Dendritic cell treated with granulocyte-macrophage colony-stimulating factor and Interleukin-4, amounts not matched to agents 40 ng/mL and 50 ng/mL, for 4 days (primary cell): ENCODE results near the gene SLC22A7.

Experiments
- H3K27ac Mint-ChIP-seq: one replicate; pipeline ENCODE4 v1.8.0; 2022; ENCODE audit warnings: mild to moderate bottlenecking, mixed read lengths
- H3K27me3 Mint-ChIP-seq: one replicate; pipeline ENCODE4 v1.8.0; 2022; ENCODE audit warnings: mild to moderate bottlenecking, mixed read lengths
- H3K36me3 Mint-ChIP-seq: one replicate; pipeline ENCODE4 v1.8.0; 2022; ENCODE audit warnings: low read depth, mixed read lengths
- H3K4me1 Mint-ChIP-seq: one replicate; pipeline ENCODE4 v1.8.0; 2022; ENCODE audit warnings: low read depth, mixed read lengths
- H3K4me3 Mint-ChIP-seq: one replicate; pipeline ENCODE4 v1.8.0; 2022; ENCODE audit warnings: mild to moderate bottlenecking, moderate library complexity, mixed read lengths
- H3K9me3 Mint-ChIP-seq: one replicate; pipeline ENCODE4 v1.8.0; 2022; ENCODE audit warnings: mixed read lengths
- intact Hi-C: fragments of 100-400 bp; cut with micrococcal nuclease; formaldehyde crosslinking; loops from one replicate; pipeline ENCODE4 v1.15.0; 2022

Gene SLC22A7

GRCh38 chr6:43283905-43284304 is 14.2 kb upstream of the SLC22A7 start:
- Mint-ChIP-seq H3K9me3 (no peaks in the 10 kb centered on the region), H3K27me3 (peaks cover 75% of the 10 kb centered on the region), H3K27ac (no peak overlapping the region), H3K4me3 (no peak overlapping the region), H3K36me3 (no peaks in the 10 kb centered on the region), H3K4me1 (peaks cover 5% of the 10 kb centered on the region)
- intact Hi-C loops: no loop called here

DNA sequence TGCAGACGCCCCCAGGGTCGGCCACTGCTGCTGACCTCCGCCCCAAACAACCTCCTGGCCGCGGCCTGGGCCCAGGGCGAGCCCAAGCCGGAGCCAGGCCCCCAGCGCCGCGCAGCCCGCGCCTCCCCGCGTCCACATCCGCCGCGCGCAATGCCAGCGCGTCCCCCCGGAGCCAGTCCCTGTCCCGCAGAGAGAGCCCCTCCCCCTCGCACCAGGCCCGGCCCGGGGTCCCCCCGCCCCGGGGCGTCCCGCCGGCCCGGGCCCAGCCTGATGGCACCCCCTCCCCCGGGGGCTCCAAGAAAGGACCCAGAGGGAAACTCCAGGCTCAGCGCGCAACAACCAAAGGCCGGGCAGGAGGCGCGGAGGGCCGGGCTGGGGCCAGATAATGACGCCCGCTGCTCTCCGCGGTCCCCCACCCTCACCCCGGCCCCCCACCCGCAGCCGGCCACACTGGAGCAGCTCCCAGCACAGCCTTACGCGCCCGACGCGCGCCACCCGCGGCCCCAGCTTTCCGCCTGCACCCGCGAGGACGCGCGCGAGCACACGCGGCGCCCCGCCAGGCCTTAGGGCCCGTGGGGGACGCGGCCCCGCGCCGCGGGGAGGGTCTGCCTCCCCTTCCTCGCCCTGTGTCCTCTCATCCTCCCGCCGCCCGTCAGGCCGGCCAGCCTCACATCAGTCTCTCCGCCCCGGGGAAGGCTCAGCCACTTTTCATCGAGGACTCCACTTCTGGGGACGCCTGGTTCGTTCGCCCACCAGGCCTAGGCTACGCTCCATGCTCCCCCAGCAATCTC is 12.9 kb upstream of the SLC22A7 start:
- no peak overlapping the region for H3K4me3 Mint-ChIP-seq
- H3K27me3 Mint-ChIP-seq: peaks cover 64% of the 10 kb centered on the region
- H3K9me3 Mint-ChIP-seq: no peaks in the 10 kb centered on the region

GRCh38 chr6:43285832-43286231 is 12.2 kb upstream of the SLC22A7 start:
- no peak overlapping the region for H3K27ac Mint-ChIP-seq
- no peaks in the 10 kb centered on the region for H3K9me3 Mint-ChIP-seq
- peaks cover 60% of the 10 kb centered on the region for H3K27me3 Mint-ChIP-seq
- peaks cover 5% of the 10 kb centered on the region for H3K4me1 Mint-ChIP-seq
- no peaks in the 10 kb centered on the region for H3K36me3 Mint-ChIP-seq
- H3K4me3 Mint-ChIP-seq: no peak overlapping the region
- intact Hi-C loops: no loop called here

More for the DNA sequence above, 12.9 kb upstream of the SLC22A7 start:
- Mint-ChIP-seq H3K36me3 (no peaks in the 10 kb centered on the region), H3K4me1 (peaks cover 5% of the 10 kb centered on the region), H3K27ac (no peak overlapping the region)
- intact Hi-C loops: no loop called here

GRCh38 chr6:43286456-43286979 is 11.5 kb upstream of the SLC22A7 start:
- no peak overlapping the region for H3K4me3 Mint-ChIP-seq
- H3K4me1 Mint-ChIP-seq: peaks cover 5% of the 10 kb centered on the region
- H3K27ac Mint-ChIP-seq: no peak overlapping the region
- H3K9me3 Mint-ChIP-seq: no peaks in the 10 kb centered on the region
- peaks cover 54% of the 10 kb centered on the region for H3K27me3 Mint-ChIP-seq
- no peaks in the 10 kb centered on the region for H3K36me3 Mint-ChIP-seq
- intact Hi-C loops: no loop called here

DNA sequence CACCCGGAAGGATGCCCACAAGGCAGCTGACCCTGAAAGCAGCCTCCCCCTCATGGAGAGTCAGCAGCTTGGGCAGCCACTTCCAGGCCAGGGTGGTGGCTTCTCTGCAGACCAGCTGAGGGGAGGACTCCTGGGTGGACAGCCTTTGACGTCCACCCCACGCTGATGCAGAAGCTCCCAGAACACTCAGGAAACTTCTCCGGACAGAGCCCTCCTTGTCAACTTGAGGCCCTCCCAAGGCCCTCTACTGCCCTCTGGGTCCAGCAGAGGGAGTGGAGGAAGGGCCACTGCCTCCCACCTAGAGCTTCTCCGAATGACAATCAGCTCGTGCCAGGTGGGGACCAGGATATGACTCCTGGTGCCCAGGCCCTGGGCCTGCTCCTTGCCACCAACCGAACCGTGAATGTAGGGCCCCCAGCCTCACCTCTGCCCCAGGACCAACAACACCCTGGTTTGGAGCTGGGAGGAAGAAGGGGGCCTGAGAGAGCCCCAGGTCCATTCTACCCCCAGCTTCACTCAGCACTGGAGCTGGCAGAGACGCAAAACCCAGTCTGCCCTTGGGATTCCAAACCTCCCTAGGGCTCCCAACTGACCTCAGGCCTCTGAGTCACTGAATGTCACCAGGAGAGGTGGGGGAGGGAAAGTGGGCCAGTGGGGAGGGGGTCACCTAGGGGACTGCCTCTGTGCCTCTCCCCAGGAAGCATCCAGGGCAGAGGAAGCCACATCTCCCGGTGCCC is 10.9 kb upstream of the SLC22A7 start:
- no peaks in the 10 kb centered on the region for H3K9me3 Mint-ChIP-seq
- H3K27ac Mint-ChIP-seq: no peak overlapping the region
- peaks cover 48% of the 10 kb centered on the region for H3K27me3 Mint-ChIP-seq
- intact Hi-C loops: no loop called here
- no peak overlapping the region for H3K4me3 Mint-ChIP-seq
- H3K4me1 Mint-ChIP-seq: peaks cover 5% of the 10 kb centered on the region
- H3K36me3 Mint-ChIP-seq: no peaks in the 10 kb centered on the region

GRCh38 chr6:43287717-43288679 is 10.1 kb upstream of the SLC22A7 start:
- intact Hi-C loops: no loop called here
- peaks cover 43% of the 10 kb centered on the region for H3K27me3 Mint-ChIP-seq
- H3K36me3 Mint-ChIP-seq: no peaks in the 10 kb centered on the region
- no peaks in the 10 kb centered on the region for H3K9me3 Mint-ChIP-seq
- H3K4me3 Mint-ChIP-seq: no peak overlapping the region
- H3K4me1 Mint-ChIP-seq: no peaks in the 10 kb centered on the region
- no peak overlapping the region for H3K27ac Mint-ChIP-seq

GRCh38 chr6:43290339-43290904 is 7.6 kb upstream of the SLC22A7 start:
- H3K4me3 Mint-ChIP-seq: no peak overlapping the region
- H3K27me3 Mint-ChIP-seq: peaks cover 27% of the 10 kb centered on the region
- no peaks in the 10 kb centered on the region for H3K36me3 Mint-ChIP-seq
- no peaks in the 10 kb centered on the region for H3K9me3 Mint-ChIP-seq
- no peaks in the 10 kb centered on the region for H3K4me1 Mint-ChIP-seq
- H3K27ac Mint-ChIP-seq: no peak overlapping the region
- intact Hi-C loops: no loop called here

- Mint-ChIP-seq H3K27me3 (peaks cover 22% of the 10 kb centered on the region), H3K4me3 (no peak overlapping the region), H3K36me3 (no peaks in the 10 kb centered on the region), H3K27ac (no peak overlapping the region), H3K4me1 (no peaks in the 10 kb centered on the region), H3K9me3 (no peaks in the 10 kb centered on the region)
- intact Hi-C loops: no loop called here
Measured at GRCh38 chr6:43290905-43291355, 7.1 kb upstream of the SLC22A7 start.

DNA sequence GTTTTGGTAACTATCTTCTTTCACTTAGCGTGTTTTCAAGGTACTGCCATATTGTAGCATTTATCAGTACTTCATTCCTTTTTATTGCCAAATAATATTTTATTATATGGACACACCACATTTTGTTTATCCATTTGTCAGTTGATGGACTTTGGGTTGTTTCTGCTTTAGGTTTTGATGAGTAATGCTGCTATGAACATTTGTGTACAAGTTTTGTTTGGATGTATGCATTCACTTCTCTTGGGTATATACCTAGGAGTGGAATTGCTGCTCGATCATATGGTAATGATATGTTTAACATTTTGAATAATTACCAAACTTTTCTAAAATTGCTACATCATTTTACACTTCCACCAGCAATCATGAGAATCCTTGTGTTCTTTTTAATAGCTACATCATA is 6.4 kb upstream of the SLC22A7 start:
- H3K27me3 Mint-ChIP-seq: peaks cover 16% of the 10 kb centered on the region
- H3K4me1 Mint-ChIP-seq: no peaks in the 10 kb centered on the region
- intact Hi-C loops: no loop called here
- H3K9me3 Mint-ChIP-seq: no peaks in the 10 kb centered on the region
- H3K36me3 Mint-ChIP-seq: no peaks in the 10 kb centered on the region
- H3K4me3 Mint-ChIP-seq: no peak overlapping the region
- no peak overlapping the region for H3K27ac Mint-ChIP-seq

GRCh38 chr6:43292341-43292740 is 5.7 kb upstream of the SLC22A7 start:
- Mint-ChIP-seq H3K36me3 (no peaks in the 10 kb centered on the region), H3K27ac (no peak overlapping the region), H3K9me3 (no peaks in the 10 kb centered on the region), H3K4me3 (no peak overlapping the region), H3K4me1 (no peaks in the 10 kb centered on the region), H3K27me3 (peaks cover 13% of the 10 kb centered on the region)
- intact Hi-C loops: no loop called here

DNA sequence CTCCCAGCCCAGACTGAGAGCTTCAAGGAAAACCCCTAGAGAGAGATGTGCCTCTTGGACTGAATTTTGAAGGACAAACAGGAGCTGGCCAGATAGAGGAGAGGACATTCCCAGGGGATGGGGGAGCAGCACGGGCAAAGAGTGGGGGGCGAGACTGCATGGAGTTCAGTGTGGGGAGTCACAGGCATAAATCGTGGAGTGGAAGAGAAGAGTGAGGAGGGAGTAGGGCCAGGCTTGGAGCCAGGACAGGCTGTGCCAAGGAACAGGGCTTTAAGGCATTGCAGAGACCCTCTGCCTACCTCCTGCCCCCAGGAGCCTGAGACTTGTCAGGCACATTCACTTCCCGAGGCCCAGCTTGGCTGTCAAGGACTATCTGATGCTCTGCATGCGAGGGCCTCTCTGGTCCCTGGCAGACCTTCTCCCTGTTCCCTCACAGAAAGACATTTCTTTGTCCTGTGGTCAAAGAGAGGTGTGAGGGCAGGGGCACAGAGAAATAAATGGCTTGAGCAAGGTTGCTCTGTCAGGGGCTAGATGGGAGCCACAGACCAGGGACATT is 5.2 kb upstream of the SLC22A7 start:
- intact Hi-C loops: no loop called here
- H3K27ac Mint-ChIP-seq: no peak overlapping the region
- no peaks in the 10 kb centered on the region for H3K9me3 Mint-ChIP-seq
- H3K27me3 Mint-ChIP-seq: peaks cover 11% of the 10 kb centered on the region
- no peak overlapping the region for H3K4me3 Mint-ChIP-seq
- no peaks in the 10 kb centered on the region for H3K36me3 Mint-ChIP-seq
- no peaks in the 10 kb centered on the region for H3K4me1 Mint-ChIP-seq

DNA sequence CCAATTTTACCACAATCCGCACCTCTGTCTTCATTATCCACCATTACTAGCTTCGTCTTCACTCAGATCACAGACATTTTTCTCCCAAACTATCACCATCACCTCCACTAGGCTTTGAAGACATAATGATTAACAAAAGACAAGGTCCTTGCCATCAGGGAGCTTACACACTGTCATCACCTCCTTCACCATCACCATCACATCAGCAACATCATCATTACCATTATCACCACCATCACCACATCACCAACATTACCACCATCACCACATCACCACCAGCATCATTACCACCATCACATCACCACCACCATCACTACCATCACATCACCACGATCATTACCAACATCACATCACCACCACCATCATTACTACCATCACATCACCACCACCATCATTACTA is 4.4 kb upstream of the SLC22A7 start:
- Mint-ChIP-seq H3K4me3 (no peak overlapping the region), H3K4me1 (no peaks in the 10 kb centered on the region), H3K27ac (no peak overlapping the region), H3K36me3 (no peaks in the 10 kb centered on the region), H3K9me3 (no peaks in the 10 kb centered on the region), H3K27me3 (peaks cover 11% of the 10 kb centered on the region)
- intact Hi-C loops: no loop called here

GRCh38 chr6:43294536-43294935 is 3.5 kb upstream of the SLC22A7 start:
- Mint-ChIP-seq H3K36me3 (no peaks in the 10 kb centered on the region), H3K4me3 (no peak overlapping the region), H3K27me3 (peaks cover 13% of the 10 kb centered on the region), H3K9me3 (no peaks in the 10 kb centered on the region), H3K4me1 (no peaks in the 10 kb centered on the region), H3K27ac (no peak overlapping the region)
- intact Hi-C loops: no loop called here
